ENCODE measurements around the gene LRMDA. TPM values are rescaled to one million over a fixed set of nuclear protein-coding genes. Genes with fewer than 3 reads are reported as not detected.

The LRMDA gene
- polyA plus RNA-seq, 1 donor (not counting 4 experiments of a cell fraction or from before 2014, with no cell fraction given), result not detected

DNA sequence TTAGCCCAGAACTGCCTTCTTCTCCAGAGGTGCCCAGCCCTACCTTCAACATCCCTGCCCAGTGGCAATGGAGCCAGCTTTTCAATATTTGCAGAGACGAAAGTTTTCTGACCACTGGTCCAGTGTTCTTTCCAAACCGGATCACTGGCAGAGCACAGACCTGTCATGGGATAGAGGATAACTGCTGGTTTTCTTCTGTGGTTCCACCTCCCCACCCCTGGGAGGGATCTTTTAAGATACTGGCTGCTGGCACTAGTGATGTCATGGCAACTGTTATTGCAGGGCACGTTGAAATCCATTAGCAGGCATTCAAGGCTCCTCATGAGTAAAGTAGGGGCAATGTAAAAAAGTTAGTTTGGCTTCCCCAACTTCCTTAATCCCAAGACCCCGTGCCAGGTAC lies 387.1 kb downstream of the LRMDA start:
- H3K9me1 ChIP-seq (ENCODE audit: control insufficient read depth, extremely low read depth, insufficient read depth, low read length), result no peaks in the 10 kb centered on the region
- no peak overlapping the region for H3K9ac ChIP-seq (ENCODE audit: control insufficient read depth, extremely low read depth, insufficient read depth, low read length)
- no peaks in the 10 kb centered on the region for H4K20me1 ChIP-seq (ENCODE audit: control insufficient read depth, extremely low read depth, insufficient read depth, low read length)
- H3K27me3 ChIP-seq (ENCODE audit: control insufficient read depth, extremely low read depth, insufficient read depth, low read length), result no peaks in the 10 kb centered on the region
- H3K4me1 ChIP-seq (ENCODE audit: control insufficient read depth, extremely low read depth, insufficient read depth, low read length), result no peaks in the 10 kb centered on the region
- no peak overlapping the region for H3K4me2 ChIP-seq (ENCODE audit: control insufficient read depth, extremely low read depth, insufficient read depth, low read depth, low read length)
- no peak overlapping the region for H3K4me3 ChIP-seq (ENCODE audit: control insufficient read depth in 2 of 3, extremely low read depth in 1 of 3, insufficient read depth in 2 of 3, low read depth in 1 of 3, low read length in 3 of 3)
- H3K36me3 ChIP-seq (ENCODE audit: control insufficient read depth in 2 of 2, extremely low read depth in 1 of 2, insufficient read depth in 2 of 2, low read length in 2 of 2), result no peaks in the 10 kb centered on the region
- FAIRE-seq (no peak), DNase-seq (ENCODE audit: low read depth, low spot score) (no peak)
- no peak overlapping the region for H2AFZ ChIP-seq (ENCODE audit: control insufficient read depth, low read length)
- H3K9me3 ChIP-seq (ENCODE audit: control insufficient read depth, low read depth, low read length), result no peaks in the 10 kb centered on the region
- no peak overlapping the region for H3K27ac ChIP-seq (ENCODE audit: control insufficient read depth, insufficient read depth, low read length)
- dilution Hi-C loops (cut with MboI; ENCODE audit: extremely low pct_ligation_motif_present, low sequenced_read_pairs), result no loop called here
- TF ChIP-seq, protein P1, sequence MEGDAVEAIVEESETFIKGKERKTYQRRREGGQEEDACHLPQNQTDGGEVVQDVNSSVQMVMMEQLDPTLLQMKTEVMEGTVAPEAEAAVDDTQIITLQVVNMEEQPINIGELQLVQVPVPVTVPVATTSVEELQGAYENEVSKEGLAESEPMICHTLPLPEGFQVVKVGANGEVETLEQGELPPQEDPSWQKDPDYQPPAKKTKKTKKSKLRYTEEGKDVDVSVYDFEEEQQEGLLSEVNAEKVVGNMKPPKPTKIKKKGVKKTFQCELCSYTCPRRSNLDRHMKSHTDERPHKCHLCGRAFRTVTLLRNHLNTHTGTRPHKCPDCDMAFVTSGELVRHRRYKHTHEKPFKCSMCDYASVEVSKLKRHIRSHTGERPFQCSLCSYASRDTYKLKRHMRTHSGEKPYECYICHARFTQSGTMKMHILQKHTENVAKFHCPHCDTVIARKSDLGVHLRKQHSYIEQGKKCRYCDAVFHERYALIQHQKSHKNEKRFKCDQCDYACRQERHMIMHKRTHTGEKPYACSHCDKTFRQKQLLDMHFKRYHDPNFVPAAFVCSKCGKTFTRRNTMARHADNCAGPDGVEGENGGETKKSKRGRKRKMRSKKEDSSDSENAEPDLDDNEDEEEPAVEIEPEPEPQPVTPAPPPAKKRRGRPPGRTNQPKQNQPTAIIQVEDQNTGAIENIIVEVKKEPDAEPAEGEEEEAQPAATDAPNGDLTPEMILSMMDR (optimal IDR thresholded peaks at IDR 0.05 in 1 of 3, IDR thresholded peaks at IDR 0.05 in 1 of 3, conservative IDR thresholded peaks at IDR 0.05 in 1 of 3; ENCODE audit: extremely low read depth in 1 of 3, insufficient read depth in 2 of 3, low read length in 3 of 3), result no peak
- TF ChIP-seq EZH2 (IDR thresholded peaks at IDR 0.05; ENCODE audit: low read length), result no peak
- H3K79me2 ChIP-seq (ENCODE audit: control insufficient read depth, insufficient read depth, low read length), result no peaks in the 10 kb centered on the region

DNA sequence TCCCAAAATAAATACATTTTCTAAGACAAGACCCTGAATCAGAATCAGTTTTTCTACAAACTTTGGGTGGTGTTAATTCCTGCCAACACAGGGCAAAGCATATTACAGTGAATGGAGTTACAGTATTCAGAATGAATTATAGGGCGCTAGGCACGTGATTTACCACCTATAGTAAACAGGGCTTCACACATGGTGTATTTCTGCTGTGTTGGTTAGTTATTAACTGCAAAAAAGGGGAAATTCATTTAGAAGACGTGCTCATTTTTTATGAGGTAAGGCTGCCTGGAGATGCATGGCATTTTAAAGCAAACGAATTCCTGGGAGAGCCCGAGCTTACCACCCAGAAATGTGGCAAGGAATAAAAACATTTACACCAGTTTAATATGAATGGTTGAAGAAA lies 393.8 kb downstream of the LRMDA start:
- Histone ChIP-seq H3K79me2 (ENCODE audit: control insufficient read depth, insufficient read depth, low read length) (no peaks in the 10 kb centered on the region), H3K9me1 (ENCODE audit: control insufficient read depth, extremely low read depth, insufficient read depth, low read length) (no peaks in the 10 kb centered on the region), H3K27ac (ENCODE audit: control insufficient read depth, insufficient read depth, low read length) (no peak overlapping the region), H3K4me3 (ENCODE audit: control insufficient read depth in 2 of 3, extremely low read depth in 1 of 3, insufficient read depth in 2 of 3, low read depth in 1 of 3, low read length in 3 of 3) (no peak overlapping the region), H3K9me3 (ENCODE audit: control insufficient read depth, low read depth, low read length) (no peaks in the 10 kb centered on the region), H3K4me1 (ENCODE audit: control insufficient read depth, extremely low read depth, insufficient read depth, low read length) (no peaks in the 10 kb centered on the region), H3K9ac (ENCODE audit: control insufficient read depth, extremely low read depth, insufficient read depth, low read length) (no peak overlapping the region), H4K20me1 (ENCODE audit: control insufficient read depth, extremely low read depth, insufficient read depth, low read length) (no peaks in the 10 kb centered on the region), H3K36me3 (ENCODE audit: control insufficient read depth in 2 of 2, extremely low read depth in 1 of 2, insufficient read depth in 2 of 2, low read length in 2 of 2) (no peaks in the 10 kb centered on the region), H3K4me2 (ENCODE audit: control insufficient read depth, extremely low read depth, insufficient read depth, low read depth, low read length) (no peak overlapping the region), H2AFZ (ENCODE audit: control insufficient read depth, low read length) (no peak overlapping the region), H3K27me3 (ENCODE audit: control insufficient read depth, extremely low read depth, insufficient read depth, low read length) (no peaks in the 10 kb centered on the region)
- TF ChIP-seq, protein P1 (optimal IDR thresholded peaks at IDR 0.05 in 1 of 3, IDR thresholded peaks at IDR 0.05 in 1 of 3, conservative IDR thresholded peaks at IDR 0.05 in 1 of 3; ENCODE audit: extremely low read depth in 1 of 3, insufficient read depth in 2 of 3, low read length in 3 of 3), result no peak
- no peak for TF ChIP-seq EZH2 (IDR thresholded peaks at IDR 0.05; ENCODE audit: low read length)
- DNase-seq (ENCODE audit: low read depth, low spot score), result no peak
- dilution Hi-C loops (cut with MboI; ENCODE audit: extremely low pct_ligation_motif_present, low sequenced_read_pairs), result no loop called here
- FAIRE-seq, result no peak

Measured in keratinocyte (primary cell).